HG03558 (cell line): ENCODE results near the gene TBC1D26.
"Not testable (repeated sequence)": the region's sequence is repeated elsewhere in the genome, so short reads cannot be mapped to it uniquely, and the experiment has no call there.

Source experiments
- ATAC-seq: cut with Tn5 transposase; IDR thresholded peaks from one replicate; pipeline ENCODE4 v1.9.1; 2021; ENCODE audit warnings: moderate number of reproducible peaks; ENCODE audit not compliant: unreplicated experiment; ENCODE audit errors: extremely low read depth

TBC1D26 gene

DNA sequence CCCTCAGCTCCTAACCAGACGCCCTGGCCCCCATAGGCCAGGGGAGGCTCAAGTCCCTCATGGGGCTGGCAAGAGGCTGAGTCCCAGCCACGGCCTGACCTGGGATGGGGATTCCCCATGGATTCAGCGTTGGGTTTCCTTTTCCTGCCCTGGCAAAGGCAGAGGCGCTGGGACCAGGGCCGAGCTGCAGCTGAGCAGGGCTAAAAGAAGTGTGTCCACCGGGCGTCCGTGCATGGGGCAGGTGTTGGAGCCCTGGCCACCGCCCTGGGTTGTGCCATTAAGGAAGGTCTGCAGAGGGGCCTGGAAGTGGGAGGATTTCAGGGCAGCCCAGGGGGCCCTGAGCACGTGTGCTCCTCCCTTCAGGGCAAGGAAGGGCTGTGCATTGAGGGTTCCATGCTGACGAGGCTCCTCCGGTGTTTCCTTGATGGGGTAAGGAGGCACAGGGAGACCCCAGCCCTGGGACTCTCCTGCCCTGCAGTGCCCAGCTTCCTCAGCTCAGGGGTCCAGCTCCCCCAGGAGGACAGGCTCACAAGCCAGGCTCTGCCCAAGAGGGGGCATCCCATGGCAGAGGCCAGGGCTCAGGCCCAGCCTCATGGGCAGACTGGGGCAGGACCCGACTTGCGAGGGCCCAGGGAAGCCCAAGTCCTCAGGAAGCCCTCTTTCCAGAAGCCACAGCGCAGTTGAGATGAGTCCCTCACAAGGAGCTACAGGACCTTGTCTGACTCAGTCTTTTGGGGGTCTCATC, 10.1 kb downstream of the TBC1D26 start:
- no peak for ATAC-seq

GRCh38 chr17:15742921-15743320, 10.8 kb downstream of the TBC1D26 start:
- no peak for ATAC-seq

- ATAC-seq: no peak
Measured at GRCh38 chr17:15744074-15744676, 12.1 kb downstream of the TBC1D26 start.

GRCh38 chr17:15744885-15745284, 12.8 kb downstream of the TBC1D26 start:
- no peak for ATAC-seq

- not testable (repeated sequence) for ATAC-seq
Measured at GRCh38 chr17:15749403-15749802, 17.3 kb downstream of the TBC1D26 start.

DNA sequence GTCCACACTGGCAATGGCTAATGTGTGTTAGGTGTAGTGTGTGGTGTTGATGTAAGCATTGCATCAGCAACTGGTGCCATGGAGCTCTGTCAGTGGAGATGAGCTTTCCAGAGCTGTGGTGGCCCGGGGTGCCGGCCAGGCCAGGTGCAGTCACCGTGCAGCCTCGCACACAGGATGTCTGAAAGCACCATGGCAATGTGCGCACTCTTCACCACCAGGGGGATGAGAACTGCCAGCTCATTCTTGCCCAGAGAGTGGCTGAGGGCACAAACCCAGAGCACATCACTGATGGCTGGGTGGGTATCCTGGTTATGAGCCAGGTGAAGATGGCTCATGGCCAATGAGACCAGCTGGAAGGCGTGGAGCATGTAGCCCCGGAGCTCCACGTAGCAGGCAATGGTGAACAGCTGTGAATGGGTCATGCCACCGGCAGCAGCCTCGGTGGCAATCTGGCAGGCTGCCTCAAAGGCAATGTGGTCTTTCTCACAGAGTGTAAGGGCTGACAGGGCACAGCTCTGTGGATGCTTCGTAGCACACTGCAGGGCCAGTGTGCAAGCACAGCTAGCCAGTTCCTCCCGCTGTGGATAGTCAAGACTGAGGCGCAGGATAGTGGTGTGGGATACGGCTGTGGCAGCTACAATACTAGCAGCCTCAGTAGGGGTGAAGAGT, 36.9 kb downstream of the TBC1D26 start:
- not testable (repeated sequence) for ATAC-seq

GRCh38 chr17:15770679-15771078, 38.6 kb downstream of the TBC1D26 start:
- ATAC-seq: not testable (repeated sequence)

DNA sequence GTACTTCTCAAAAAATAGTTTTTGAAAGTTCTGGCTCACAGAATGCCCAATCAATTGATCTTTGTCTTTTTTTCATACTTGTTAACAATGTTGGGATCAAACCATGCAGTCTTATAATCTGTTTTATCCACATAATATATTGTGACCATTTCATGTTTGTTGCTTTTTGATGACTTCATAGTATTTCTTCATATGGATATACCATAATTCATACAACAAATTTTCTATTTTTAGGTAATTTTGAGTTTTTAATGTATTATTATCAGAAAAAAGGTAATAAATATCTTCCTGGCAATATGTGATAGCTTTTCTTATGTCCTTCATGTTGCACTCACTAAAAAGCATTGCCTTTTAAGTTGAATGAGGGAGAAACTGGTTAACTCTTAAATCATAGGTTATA, 44.8 kb downstream of the TBC1D26 start:
- ATAC-seq: no peak

DNA sequence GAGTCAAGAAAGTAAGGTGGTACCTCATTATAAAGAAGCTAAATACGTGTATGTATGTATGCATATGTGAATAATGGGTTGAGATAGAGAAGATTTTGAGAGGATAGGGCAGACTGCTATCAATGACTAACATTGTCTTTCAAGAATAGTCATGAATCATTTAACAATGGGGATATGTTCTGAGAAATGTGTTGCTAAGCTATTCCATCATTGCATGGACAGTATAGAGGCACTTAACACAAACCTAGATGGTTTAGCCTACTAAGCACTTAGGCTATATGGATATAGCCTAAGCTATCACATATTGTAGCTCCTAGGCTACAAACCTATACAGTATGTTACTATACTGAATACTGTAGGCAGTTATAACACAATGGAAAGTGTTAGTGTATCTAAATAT, 45.2 kb downstream of the TBC1D26 start:
- no peak for ATAC-seq

DNA sequence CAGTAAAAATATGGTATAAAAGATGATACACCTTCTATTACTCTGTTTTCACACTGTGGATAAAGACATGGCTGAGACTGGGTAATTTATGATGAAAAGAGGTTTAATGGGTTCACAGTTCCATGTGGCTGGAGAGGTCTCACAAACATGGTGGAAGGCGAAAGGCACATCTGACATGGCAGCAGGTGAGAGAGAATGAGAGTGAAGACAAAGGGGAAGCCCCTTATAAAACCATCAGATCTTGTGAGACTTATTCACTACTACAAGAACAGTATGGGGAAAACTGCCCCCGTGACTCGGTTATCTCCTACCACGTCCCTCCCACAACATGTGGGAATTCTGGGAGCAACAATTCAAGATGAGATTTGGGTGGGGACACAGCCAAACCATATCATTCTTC, 45.6 kb downstream of the TBC1D26 start:
- ATAC-seq: no peak

DNA sequence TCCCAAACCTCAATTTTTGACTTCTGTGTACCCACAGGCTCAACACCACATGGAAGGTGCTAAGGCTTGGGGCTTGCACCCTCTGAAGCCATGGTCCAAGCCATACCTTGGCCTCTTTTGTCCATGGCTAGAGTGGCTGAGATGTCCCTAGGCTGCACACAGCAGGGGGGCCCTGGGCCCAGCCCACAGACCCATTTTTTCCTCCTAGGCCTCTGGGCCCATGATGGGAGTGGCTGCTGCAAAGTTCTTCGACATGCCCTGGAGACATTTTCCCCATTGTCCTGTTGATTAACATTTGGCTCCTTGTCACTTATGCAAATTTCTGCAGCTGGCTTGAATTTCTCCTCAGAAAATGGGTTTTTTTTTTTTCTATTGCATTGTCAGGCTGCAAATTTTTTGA, 47.0 kb downstream of the TBC1D26 start:
- no peak for ATAC-seq

DNA sequence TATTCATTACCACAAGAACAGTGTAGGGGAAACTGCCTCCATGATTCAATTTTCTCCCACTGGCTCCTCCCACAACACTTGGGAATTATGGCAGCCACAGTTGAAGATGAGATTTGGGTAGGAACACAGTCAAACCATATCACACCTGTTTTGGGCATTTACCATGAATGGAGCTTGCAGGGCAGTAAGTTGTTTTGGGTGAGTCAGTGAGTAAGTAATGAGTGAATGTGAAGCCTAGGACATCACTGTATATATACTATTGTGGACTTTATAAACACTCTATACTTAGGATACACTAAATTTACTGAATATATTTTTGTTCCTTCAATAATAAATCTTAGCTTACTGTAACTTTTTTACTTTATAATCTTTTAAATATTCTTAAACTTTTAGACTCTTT, 48.1 kb downstream of the TBC1D26 start:
- no peak for ATAC-seq

DNA sequence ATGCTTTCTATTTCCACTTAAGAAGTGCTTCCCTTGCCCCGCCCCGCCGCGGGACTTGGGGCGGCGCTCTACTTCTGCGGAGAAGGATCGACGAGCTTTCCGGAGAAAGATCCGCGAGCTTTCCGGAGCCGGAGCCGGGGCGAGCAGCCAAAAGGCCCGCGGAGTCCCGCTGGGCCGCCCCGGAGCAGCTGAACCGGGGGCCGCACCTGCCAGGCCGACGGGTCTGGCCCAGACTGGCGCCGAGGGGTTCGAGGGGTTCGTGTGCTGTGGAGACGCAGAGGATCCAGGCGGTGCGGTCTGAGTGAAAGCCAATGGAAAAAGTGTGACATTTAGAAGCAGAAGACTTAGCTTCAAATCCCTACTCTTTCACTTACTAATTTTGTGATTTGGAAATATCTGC, 50.8 kb downstream of the TBC1D26 start:
- ATAC-seq: no peak

GRCh38 chr17:15783461-15783860, 51.4 kb downstream of the TBC1D26 start:
- ATAC-seq: no peak

GRCh38 chr17:15784351-15784750, 52.3 kb downstream of the TBC1D26 start:
- not testable (repeated sequence) for ATAC-seq

DNA sequence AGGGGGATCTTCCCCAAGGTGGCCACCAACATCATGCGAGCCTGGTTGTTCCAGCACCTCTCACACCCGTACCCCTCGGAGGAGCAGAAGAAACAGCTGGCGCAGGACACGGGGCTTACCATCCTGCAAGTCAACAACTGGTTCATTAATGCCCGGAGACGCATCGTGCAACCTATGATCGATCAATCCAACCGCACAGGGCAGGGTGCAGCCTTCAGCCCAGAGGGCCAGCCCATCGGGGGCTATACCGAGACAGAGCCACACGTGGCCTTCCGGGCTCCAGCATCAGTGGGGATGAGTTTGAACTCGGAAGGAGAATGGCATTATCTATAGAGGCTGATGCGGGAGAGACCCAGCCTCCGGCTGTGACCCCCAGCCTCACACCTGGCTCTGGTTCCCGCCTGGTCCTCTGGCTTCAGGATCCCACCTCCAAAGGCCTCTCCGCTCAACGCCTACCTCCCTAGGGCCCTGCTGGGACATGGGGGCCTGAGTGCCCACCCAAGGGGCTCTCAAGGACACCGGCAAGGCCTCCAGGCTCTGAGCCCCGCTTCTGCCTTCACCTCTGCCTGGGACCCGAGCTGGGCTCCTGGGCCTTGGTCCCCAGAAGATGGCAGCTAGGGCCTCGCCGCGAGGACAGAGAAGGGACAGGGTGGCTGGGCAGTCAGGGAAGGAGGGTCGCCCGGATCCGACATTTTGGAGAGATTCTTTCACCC, 55.4 kb downstream of the TBC1D26 start:
- not testable (repeated sequence) for ATAC-seq

DNA sequence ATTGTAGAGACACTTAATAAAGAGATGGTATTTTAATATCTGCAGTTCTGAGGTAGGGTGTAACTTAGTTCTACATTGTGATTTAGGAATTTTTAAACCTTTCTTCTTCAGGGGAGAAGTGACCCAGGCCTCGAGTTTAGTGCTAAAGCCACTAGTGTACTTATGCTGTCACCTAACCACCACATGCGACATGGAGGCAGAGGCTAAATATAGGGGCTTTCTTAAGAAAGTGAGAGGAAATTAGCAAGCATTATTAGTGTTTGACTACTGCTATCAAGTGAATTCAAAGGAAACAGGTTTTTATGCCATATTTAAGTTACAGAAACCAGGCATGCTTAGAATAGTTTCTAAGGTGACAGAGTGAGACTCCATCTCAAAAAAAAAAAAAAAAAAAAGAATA, 56.3 kb downstream of the TBC1D26 start:
- not testable (repeated sequence) for ATAC-seq
